ENCODE data around the gene AVPR1B. TPM values are rescaled to one million over a fixed set of nuclear protein-coding genes. Genes with fewer than 3 reads are reported as not detected.

Gene AVPR1B
- total RNA-seq, 1 experiment from 2014 or later = 0.22 TPM

DNA sequence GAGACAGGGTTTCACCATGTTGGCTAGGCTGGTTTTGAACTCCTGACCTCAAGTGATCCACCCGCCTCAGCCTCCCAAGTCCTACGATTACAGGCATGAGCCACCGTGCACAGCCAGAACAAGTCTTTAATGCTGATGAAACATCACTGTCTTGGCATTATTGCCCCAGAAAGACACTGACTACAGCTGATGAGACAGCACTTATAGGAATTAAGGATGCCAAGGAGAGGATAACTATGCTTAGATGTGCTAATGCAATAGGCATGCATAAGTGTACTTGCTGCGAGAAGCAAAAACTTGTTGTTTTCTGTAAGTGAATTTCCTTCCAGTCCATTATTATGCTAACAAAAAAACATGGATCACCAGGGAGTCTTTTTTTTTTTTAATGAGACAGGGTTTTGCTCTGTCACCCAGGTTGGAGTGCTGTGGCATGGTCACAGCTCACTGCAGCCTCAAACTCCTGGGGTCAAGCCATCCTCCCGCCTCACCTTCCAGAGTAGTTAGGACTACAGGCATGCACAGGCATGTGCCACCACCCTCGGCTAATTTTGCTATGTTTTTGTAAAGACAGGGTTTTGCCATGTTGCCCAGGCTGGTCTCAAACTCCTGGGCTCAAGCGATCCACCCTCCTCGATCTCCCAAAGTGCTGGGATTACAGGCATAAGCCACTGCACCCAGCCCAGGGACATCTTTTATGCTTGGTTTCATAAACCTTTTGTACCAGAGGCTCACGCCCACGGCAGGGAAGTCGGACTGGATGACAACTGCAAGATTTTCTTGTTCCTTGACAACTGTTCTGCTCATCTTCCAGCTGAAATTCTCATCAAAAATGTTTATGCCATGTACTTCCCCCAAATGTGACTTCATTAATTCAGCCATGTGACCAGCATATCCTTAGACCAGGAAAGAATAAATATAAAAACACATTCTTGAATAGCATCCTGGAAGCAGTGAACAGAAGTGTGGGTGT lies 41.1 kb downstream of the AVPR1B start:
- no peak overlapping the region for H3K4me3 ChIP-seq (ENCODE audit: low read length)
- no peaks in the 10 kb centered on the region for H3F3A ChIP-seq (ENCODE audit: low read length, unreplicated experiment)
- no peaks in the 10 kb centered on the region for H3K4me1 ChIP-seq (ENCODE audit: insufficient read depth, low read length)
- H3K9me2 ChIP-seq (replicated peaks; ENCODE audit: low read length) = no peaks in the 10 kb centered on the region
- no TSS peak for BruUV-seq (replicated peaks)
- ChIA-PET CTCF (no interaction called here), POLR2A (ENCODE audit: unreplicated experiment) (no interaction called here)
- H3K9ac ChIP-seq (ENCODE audit: low read length) = no peak overlapping the region
- H2AFZ ChIP-seq (ENCODE audit: low read length) = no peak overlapping the region
- H3K27ac ChIP-seq (ENCODE audit: low read length) = no peak overlapping the region
- peaks cover 72% of the 10 kb centered on the region for H3K27me3 ChIP-seq (ENCODE audit: low read length)
- no peak for DNase-seq
- H3K79me2 ChIP-seq (ENCODE audit: low read length) = no peaks in the 10 kb centered on the region
- H4K20me1 ChIP-seq (ENCODE audit: low read length) = no peaks in the 10 kb centered on the region
- no peaks in the 10 kb centered on the region for H3K9me3 ChIP-seq (ENCODE audit: low read length)
- ATAC-seq = no peak
- TF ChIP-seq EZH2 (IDR thresholded peaks at IDR 0.05; ENCODE audit: low read length, unreplicated experiment) (no peak), EZH2phosphoT487 (IDR thresholded peaks at IDR 0.05; ENCODE audit: borderline replicate concordance, low read length) (no peak)
- TF ChIP-seq, protein P1, sequence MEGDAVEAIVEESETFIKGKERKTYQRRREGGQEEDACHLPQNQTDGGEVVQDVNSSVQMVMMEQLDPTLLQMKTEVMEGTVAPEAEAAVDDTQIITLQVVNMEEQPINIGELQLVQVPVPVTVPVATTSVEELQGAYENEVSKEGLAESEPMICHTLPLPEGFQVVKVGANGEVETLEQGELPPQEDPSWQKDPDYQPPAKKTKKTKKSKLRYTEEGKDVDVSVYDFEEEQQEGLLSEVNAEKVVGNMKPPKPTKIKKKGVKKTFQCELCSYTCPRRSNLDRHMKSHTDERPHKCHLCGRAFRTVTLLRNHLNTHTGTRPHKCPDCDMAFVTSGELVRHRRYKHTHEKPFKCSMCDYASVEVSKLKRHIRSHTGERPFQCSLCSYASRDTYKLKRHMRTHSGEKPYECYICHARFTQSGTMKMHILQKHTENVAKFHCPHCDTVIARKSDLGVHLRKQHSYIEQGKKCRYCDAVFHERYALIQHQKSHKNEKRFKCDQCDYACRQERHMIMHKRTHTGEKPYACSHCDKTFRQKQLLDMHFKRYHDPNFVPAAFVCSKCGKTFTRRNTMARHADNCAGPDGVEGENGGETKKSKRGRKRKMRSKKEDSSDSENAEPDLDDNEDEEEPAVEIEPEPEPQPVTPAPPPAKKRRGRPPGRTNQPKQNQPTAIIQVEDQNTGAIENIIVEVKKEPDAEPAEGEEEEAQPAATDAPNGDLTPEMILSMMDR (conservative IDR thresholded peaks at IDR 0.05; ENCODE audit: low read depth, low read length) = no peak
- H3K36me3 ChIP-seq (ENCODE audit: low read depth, low read length) = no peaks in the 10 kb centered on the region
- intact Hi-C loops (cut with micrococcal nuclease) = no loop called here
- no peak overlapping the region for H3K4me2 ChIP-seq (ENCODE audit: low read length)

DNA sequence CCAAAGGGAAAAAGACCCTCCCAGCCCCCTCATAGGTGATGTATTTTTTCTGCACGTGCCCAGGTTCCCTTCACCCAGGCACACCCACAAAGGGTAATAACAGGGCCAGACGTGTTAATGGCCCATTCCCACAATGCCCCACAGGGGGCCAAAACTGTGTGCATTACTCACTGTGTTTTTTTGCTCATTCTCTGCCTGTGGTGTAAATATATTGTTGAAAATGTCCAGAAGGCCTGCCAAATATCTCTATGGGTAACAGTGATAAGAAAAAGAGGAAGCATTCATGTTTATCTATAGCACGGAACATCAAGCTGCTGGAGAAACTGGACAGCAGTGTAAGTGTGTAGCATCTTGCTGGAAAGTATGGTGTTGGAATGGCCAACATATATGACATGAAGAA lies 42.3 kb downstream of the AVPR1B start:
- H2AFZ ChIP-seq (ENCODE audit: low read length) = no peak overlapping the region
- no peak for TF ChIP-seq EZH2 (IDR thresholded peaks at IDR 0.05; ENCODE audit: low read length, unreplicated experiment)
- TF ChIP-seq, protein P1 (conservative IDR thresholded peaks at IDR 0.05; ENCODE audit: low read depth, low read length) = no peak
- no peak for TF ChIP-seq EZH2phosphoT487 (IDR thresholded peaks at IDR 0.05; ENCODE audit: borderline replicate concordance, low read length)
- no peaks in the 10 kb centered on the region for H3K79me2 ChIP-seq (ENCODE audit: low read length)
- H3K36me3 ChIP-seq (ENCODE audit: low read depth, low read length) = no peaks in the 10 kb centered on the region
- no TSS peak for BruUV-seq (replicated peaks)
- no peaks in the 10 kb centered on the region for H4K20me1 ChIP-seq (ENCODE audit: low read length)
- no peaks in the 10 kb centered on the region for H3K4me1 ChIP-seq (ENCODE audit: insufficient read depth, low read length)
- H3K4me3 ChIP-seq (ENCODE audit: low read length) = no peak overlapping the region
- no peak for DNase-seq
- H3K27ac ChIP-seq (ENCODE audit: low read length) = no peak overlapping the region
- H3K9ac ChIP-seq (ENCODE audit: low read length) = no peak overlapping the region
- CTCF ChIA-PET = no interaction called here
- no peak overlapping the region for H3K4me2 ChIP-seq (ENCODE audit: low read length)
- H3K27me3 ChIP-seq (ENCODE audit: low read length) = peaks cover 71% of the 10 kb centered on the region
- H3F3A ChIP-seq (ENCODE audit: low read length, unreplicated experiment) = no peaks in the 10 kb centered on the region
- POLR2A ChIA-PET (ENCODE audit: unreplicated experiment) = interaction anchor here (0.7 kb wide), 1 partner anchor 37 kb away, joined by 3 read pairs; no protein-coding TSS in a partner anchor
- no peak for ATAC-seq
- intact Hi-C loops (cut with micrococcal nuclease) = no loop called here
- H3K9me3 ChIP-seq (ENCODE audit: low read length) = no peaks in the 10 kb centered on the region
- H3K9me2 ChIP-seq (replicated peaks; ENCODE audit: low read length) = no peaks in the 10 kb centered on the region

Measured in PC-3 (cell line).